ENCODE measurements around the gene CNOT3.

DNA sequence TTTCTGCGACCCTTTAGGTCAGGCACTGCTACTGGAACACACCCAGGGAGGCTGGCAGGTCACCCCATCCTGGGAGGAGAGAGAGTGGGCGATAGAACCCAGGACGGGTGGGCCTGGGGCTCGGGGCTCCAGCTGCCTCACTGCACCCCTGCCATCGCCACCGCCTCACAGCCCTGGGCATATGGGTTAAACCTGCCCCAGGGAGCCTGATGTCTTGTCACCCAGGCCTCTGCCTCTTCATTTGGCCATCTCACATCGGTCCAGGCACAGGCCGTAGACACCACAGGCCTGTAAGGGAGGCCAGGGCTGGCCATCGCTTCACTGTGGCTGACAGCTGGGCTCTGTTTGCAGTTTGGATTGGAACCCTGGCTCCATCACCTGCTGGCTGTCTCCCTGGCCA is 11.8 kb upstream of the CNOT3 start:
- TF ChIP-seq, protein P1, sequence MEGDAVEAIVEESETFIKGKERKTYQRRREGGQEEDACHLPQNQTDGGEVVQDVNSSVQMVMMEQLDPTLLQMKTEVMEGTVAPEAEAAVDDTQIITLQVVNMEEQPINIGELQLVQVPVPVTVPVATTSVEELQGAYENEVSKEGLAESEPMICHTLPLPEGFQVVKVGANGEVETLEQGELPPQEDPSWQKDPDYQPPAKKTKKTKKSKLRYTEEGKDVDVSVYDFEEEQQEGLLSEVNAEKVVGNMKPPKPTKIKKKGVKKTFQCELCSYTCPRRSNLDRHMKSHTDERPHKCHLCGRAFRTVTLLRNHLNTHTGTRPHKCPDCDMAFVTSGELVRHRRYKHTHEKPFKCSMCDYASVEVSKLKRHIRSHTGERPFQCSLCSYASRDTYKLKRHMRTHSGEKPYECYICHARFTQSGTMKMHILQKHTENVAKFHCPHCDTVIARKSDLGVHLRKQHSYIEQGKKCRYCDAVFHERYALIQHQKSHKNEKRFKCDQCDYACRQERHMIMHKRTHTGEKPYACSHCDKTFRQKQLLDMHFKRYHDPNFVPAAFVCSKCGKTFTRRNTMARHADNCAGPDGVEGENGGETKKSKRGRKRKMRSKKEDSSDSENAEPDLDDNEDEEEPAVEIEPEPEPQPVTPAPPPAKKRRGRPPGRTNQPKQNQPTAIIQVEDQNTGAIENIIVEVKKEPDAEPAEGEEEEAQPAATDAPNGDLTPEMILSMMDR (IDR thresholded peaks at IDR 0.05), result no peak
- no peak for TF ChIP-seq POLR2A (IDR thresholded peaks at IDR 0.05)

Data from adrenal gland (tissue), 5 donors.